Stimulated activated CD4-positive, alpha-beta T cell treated with anti-CD3 and anti-CD28 coated beads, Interleukin-12 subunit alpha, Interleukin-12 subunit beta, amount 100 ng/mL, for 4 hours (primary cell): Measurements from ENCODE around the gene BLOC1S5.
"Not testable (repeated sequence)": the region's sequence is repeated elsewhere in the genome, so short reads cannot be mapped to it uniquely, and the experiment has no call there.

ENCODE experiments used
- DNase-seq: peaks from one replicate; pipeline ENCODE4 v3.0.0-alpha.2; 2020

Gene BLOC1S5

GRCh38 chr6:8041913-8042583 is 22.1 kb downstream of the BLOC1S5 start:
- DNase-seq, result no peak

- not testable (repeated sequence) for DNase-seq
Observed at GRCh38 chr6:8034107-8034506, 30.1 kb downstream of the BLOC1S5 start.

GRCh38 chr6:8030920-8031319 is 33.3 kb downstream of the BLOC1S5 start:
- DNase-seq, result no peak

GRCh38 chr6:8029243-8029870 is 34.8 kb downstream of the BLOC1S5 start:
- no peak for DNase-seq

GRCh38 chr6:8027965-8028651 is 36.1 kb downstream of the BLOC1S5 start:
- DNase-seq, result no peak

- DNase-seq, result no peak
Observed at GRCh38 chr6:8026800-8027199, 37.4 kb downstream of the BLOC1S5 start.

GRCh38 chr6:8025191-8025590 is 39.0 kb downstream of the BLOC1S5 start:
- no peak for DNase-seq

- DNase-seq, result no peak
Observed at GRCh38 chr6:8023638-8024037, 40.6 kb downstream of the BLOC1S5 start.

GRCh38 chr6:8020083-8020482 is 44.1 kb downstream of the BLOC1S5 start:
- no peak for DNase-seq

GRCh38 chr6:8017705-8018104 is 46.5 kb downstream of the BLOC1S5 start:
- no peak for DNase-seq

GRCh38 chr6:8017276-8017701 is 46.9 kb downstream of the BLOC1S5 start:
- DNase-seq, result no peak

- DNase-seq, result no peak
Observed at GRCh38 chr6:8014947-8015346, 49.2 kb downstream of the BLOC1S5 start.

- DNase-seq, result no peak
Observed at GRCh38 chr6:8013763-8014162, 50.4 kb downstream of the BLOC1S5 start.

GRCh38 chr6:8006208-8006607 is 58.0 kb downstream of the BLOC1S5 start:
- no peak for DNase-seq

- DNase-seq, result no peak
Observed at GRCh38 chr6:8005136-8005535, 59.1 kb downstream of the BLOC1S5 start.

GRCh38 chr6:8000636-8001035 is 63.6 kb downstream of the BLOC1S5 start:
- DNase-seq, result no peak

- no peak for DNase-seq
Observed at GRCh38 chr6:8000188-8000596, 64.0 kb downstream of the BLOC1S5 start.

- DNase-seq, result no peak
Observed at GRCh38 chr6:7999201-7999600, 65.0 kb downstream of the BLOC1S5 start.

GRCh38 chr6:7998103-7998725 is 66.0 kb downstream of the BLOC1S5 start:
- no peak for DNase-seq

- DNase-seq, result no peak
Observed at GRCh38 chr6:7997286-7997685, 66.9 kb downstream of the BLOC1S5 start.

- no peak for DNase-seq
Observed at GRCh38 chr6:7996538-7997111, 67.6 kb downstream of the BLOC1S5 start.

- DNase-seq, result no peak
Observed at GRCh38 chr6:7993952-7994351, 70.2 kb downstream of the BLOC1S5 start.

GRCh38 chr6:7993399-7993798 is 70.8 kb downstream of the BLOC1S5 start:
- DNase-seq, result no peak
